GM19328 (cell line): Measurements from ENCODE around the gene POU2AF3.

Experiments used
- ATAC-seq: cut with Tn5 transposase; IDR thresholded peaks from one replicate; pipeline ENCODE4 v1.9.1; 2021; ENCODE audit warnings: mild to moderate bottlenecking, moderate library complexity; ENCODE audit not compliant: unreplicated experiment

POU2AF3 gene

DNA sequence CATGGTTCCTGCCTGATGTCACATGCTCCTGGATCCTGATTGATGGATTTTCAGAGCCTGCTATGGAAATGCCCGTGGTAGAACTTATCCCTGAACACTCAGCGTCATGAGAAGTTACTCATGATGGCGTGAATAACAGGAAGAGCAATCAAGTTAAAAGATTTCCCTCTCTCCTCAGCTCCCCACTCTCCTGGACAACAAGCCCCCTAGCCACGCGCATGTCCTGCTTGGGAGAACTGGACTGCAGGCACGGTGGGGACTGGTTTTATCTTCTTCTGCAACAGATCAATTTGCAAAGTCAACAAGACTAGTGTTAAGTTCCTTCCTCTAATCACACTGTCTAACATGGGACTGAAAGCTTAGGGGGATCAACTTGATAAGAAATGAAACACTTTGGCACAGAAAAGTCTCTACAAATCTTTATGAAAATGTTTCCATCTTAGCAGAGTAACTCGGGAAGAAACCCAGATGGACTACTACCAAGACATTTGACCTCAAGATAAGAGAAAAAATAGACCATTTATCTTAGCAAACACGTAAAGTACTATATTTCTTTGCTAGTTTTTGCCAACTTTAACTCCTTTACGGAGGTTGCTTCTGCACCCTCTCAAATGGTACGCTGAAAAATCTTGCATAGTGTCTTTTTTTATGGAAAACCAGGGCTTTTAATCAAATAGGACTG, 53.2 kb downstream of the POU2AF3 start:
- no peak for ATAC-seq

DNA sequence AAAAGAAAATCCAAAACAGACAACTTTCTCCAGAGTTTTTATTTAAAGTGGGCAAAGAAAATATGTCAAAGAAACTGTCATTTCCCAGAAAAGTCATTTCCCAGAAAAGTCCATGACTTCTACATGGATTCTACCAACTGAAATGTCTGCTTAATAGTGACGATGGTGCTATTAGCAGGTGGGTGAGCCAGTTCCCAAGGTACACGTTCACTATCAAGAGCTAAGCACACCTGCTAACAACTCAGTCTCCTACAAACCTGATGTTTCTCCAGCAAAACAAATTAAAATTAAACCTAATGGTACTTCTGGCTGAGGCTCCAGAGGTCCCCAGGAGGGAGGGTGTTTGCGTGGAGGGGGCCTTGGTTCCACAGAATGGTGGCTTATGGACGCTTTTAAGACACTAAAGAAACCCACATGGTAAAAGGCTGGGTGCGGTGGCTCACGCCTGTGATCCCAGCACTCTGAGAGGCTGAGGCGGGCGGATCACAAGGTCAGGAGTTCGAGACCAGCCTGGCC, 53.9 kb downstream of the POU2AF3 start:
- ATAC-seq, result no peak

DNA sequence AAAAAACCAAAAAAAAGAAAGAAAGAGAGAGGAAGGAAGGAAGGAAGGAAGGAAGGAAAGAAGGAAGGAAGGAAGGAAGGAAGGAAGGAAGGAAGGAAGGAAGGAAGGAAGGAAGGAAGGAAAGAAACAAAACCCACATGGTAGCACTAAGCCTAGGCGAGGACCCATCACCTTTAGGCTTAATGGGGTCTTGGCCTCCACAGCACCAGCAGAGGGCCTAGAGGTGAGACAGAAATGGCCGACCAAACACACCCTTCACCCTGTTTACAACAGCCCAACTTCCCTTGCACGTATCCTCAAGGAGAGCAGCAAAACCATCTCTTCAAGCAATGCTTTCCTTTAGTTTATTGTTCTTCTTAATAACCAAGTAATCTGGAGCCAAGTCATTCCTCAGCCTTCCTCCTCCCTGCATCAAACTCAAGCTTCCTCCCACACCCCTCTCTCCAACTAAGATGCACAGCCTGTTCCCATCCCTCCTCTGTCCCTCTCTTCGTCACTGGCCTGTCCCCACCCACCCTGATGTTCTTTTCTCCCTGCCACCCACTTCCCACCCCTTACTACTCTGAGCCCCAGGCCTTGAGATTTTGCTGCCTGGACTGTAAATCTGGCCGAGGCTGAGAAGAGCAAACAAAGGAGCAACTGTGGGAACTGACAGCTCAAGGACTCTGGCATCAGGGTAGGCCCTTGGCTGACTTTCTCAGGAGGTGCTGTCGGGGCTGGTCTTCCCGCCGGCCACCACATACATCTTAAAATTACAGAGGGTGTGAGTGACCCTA, 54.8 kb downstream of the POU2AF3 start:
- ATAC-seq, result no peak

DNA sequence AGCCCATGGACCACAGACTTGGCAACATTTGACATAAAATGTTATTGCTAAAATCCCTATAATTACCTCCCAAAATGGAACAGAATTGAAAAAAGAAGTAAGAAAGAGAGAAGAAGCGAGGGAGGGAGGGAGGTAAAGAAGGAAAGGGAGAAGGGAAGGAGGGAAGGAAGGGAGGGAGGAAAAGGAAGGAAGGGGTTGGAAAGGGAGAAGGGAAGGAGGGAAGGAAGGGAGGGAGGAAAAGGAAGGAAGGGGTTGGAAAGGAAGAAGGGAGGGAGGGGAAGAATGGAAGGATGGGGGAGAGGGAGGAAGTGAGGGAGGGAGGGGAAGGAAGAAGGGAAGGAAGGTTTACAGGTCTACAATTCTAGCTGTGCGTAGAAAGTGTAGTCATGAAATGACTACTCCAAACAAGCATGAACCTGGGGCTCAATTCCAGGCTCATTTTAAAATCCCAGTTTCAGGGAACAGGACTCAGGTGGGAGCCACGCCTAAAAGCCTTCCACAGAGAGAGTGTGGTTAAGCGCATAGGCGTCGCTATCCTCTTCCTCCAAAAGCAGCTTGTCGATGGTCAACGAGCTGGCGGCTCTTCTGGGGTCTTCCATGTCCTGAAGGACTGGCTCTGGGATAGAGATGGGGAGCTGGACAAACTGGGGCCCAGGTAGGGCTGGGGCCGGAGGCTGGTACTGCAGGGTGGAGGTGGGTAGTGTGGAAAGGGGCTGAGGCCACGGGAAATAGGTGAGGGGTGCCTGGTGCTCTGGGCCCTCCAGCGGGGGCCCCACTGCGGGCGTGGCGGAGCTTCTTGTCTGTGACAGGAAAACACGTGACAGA, 55.6 kb downstream of the POU2AF3 start:
- ATAC-seq, result no peak

DNA sequence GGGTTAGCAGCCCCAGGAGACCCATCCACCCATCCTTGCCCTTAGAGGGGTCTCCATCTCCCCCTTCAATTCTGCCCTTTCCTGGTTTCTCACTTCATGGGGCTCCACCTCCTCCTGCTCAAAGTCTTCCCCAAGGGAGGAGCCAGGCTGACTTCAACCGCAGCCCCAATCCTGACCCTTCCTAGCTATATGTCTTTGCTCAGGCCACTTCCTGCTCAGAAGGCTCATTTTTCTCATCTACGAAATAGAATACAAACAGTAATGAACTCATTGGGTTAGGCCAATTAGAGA, 56.2 kb downstream of the POU2AF3 start:
- ATAC-seq, result no peak

DNA sequence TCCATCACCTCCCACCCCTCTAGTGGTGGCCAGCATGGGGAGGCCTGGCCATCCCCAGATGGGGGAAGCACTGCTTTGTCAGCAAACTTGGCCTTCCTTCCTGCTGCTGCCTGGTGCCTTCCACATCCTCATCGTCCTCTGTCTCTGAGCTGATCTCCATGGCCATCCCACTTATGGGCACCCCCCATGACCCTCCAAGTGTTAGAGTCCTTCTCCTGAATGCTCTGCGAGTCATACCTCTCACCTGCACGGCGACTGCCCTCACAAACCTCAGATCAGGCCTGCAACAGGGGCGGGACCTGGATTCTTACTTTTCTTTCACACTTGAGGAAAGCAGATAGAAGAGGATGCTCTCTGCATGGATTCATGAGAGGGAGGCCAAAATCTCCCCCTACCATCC, 56.8 kb downstream of the POU2AF3 start:
- ATAC-seq, result no peak

DNA sequence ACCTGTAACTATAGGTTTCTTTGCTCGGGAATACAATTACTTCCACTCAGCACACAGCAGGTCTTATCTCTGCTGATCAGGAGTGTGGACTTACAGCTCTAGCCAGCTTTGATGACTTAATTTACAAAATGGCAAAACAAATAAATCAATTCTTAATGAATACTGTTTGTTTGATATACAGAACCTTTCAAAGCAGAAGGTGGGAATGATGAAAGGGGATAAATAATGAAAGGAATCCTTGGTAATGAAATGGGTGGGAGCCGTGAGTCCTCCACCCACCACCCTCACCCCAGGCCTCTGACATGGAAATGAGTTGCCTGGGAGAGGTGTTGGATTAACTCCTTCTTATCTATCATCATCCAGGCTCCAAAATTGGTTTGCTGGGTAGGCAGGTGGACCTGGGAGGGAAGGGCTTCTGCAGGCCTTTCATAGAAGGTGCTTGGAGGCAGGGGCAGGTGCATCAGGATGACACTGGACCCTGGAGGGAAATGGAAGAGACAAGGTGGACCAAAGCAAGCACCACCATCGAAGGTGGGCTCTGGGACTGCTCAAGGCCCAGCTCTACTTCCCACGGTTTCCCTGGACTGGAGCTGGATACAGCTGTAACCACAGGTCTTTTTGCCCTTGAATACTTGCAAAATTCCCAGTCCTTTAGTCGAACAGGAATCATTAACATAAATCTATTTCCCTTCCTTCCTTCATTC, 57.8 kb downstream of the POU2AF3 start:
- ATAC-seq, result no peak

DNA sequence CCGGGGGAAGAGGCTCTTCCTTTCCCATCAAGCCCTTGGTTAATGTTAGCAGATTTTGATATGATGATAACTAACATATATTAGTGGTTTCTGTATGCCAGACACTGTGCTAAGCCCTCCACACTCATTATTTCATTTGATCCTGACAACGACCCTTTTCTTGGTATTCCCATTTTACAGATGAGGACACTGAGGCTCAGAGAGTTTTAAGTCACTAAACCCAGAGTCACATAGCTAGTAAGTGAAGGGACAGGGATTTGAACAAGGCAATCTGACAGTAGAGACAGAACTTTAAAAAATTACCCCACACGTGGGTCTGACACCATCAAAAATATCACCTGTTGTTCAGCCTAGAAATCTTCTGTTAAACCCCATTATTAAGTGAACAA, 58.3 kb downstream of the POU2AF3 start:
- no peak for ATAC-seq

DNA sequence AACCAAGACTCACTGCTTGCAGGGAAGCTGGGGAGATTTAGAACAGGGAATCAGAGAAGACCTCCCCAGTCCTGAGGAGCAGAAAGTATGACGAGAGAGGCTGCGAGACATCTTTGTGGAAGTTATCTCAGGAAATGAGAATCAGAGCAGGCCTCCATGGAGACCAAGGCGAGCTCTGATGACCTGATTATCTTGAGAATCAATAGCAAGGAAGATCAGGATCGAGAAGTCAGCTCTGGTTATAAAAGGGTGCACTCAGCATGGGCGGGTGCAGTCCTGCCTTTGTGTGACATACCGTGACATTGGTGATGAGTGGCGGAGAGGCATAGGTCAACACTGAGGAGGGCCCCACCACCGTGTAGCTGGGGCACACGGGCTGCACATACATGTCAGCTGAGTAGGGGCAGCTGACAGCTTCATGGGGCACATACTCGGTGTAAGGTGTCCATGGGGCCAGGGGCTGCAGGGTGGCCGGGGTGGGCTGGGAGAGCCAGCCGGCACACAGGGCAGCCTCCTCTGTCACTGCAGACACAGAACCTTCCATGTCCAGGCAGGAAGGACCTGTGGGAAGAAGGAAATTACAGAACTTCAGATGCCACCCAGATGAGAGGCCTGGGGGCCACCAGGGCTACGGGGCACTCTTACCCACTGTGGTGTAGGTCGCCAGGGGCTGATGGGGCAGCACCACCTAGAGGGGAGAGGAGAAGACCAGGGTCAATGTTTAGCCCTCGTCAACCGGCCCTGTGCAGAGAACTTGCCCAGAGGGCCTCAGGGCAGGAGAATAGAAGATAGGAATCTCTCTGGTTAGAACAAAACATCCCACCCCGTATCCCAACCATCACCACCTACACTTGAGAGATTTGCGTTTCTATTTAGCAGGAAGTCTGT, 59.0 kb downstream of the POU2AF3 start:
- no peak for ATAC-seq
